HCT116 (cell line): Measurements from ENCODE around the gene TPTE2. TPM values are rescaled to one million over a fixed set of nuclear protein-coding genes. Genes with fewer than 3 reads are reported as not detected.
"Not testable (repeated sequence)": the region's sequence is repeated elsewhere in the genome, so short reads cannot be mapped to it uniquely, and the experiment has no call there.

Experiments
- ATAC-seq: fragments of 200-7000 bp; cut with Tn5 transposase; 2 replicates; pipeline ENCODE4 v1.9.1; 2020; ENCODE audit warnings: mild to moderate bottlenecking, moderate library complexity
- BruUV-seq: library from RNA; stranded (reverse); fragments of 400-500 nt; replicated peaks from 2 replicates; lab custom pipeline; 2021; lab: Mats Ljungman, UMichigan
- CTCF ChIA-PET: fragments of 300-600 bp; sonication (Branson Sonifier 250); formaldehyde crosslinking; loops from one replicate; lab custom pipeline; 2021; ENCODE audit warnings: antibody characterized with exemption; lab: Charles Lee
- POLR2A ChIA-PET: fragments of 300-600, 350-600 bp; sonication (Branson Sonifier 250); formaldehyde crosslinking; loops from one replicate; lab custom pipeline; 2021; ENCODE audit warnings: antibody characterized with exemption; lab: Charles Lee
- RAD21 ChIA-PET, 2 experiments: fragments of 300-600 bp; sonication (Branson Sonifier 250); formaldehyde crosslinking; loops; one replicate each; lab custom pipeline; 2023; ENCODE audit warnings: low total read pairs in 2 of 2; ENCODE audit not compliant: uncharacterized antibody in 2 of 2, unreplicated experiment in 2 of 2, low non-redundant PET in 1 of 2; lab: Charles Lee
- DNase-seq: peaks from one replicate; pipeline ENCODE4 v3.0.0-alpha.2; 2010; ENCODE audit warnings: low read depth, low spot score
- H2AFZ ChIP-seq: fragments of 200-600 bp; shearing (Covaris generic), sonication (generic); 2 replicates; pipeline ENCODE4 v1.6.1; 2017; ENCODE audit warnings: low read depth, mixed run types, mixed read lengths, antibody characterized with exemption, low read length; ENCODE audit not compliant: poor library complexity, severe bottlenecking
- H3K27ac ChIP-seq: 2 replicates; pipeline ENCODE4 v1.5.1; 2012; ENCODE audit warnings: low read depth, low read length
- H3K27me3 ChIP-seq: fragments of 200-600 bp; sonication (generic); 2 replicates; pipeline ENCODE4 v1.6.1; 2016; ENCODE audit warnings: mixed run types, low read length, mixed read lengths; ENCODE audit not compliant: insufficient read depth
- H3K36me3 ChIP-seq, 2 experiments: fragments of 200-500 bp in 1 of 2; fragments of 200-600 bp in 1 of 2; sonication (Bioruptor generic) in 1 of 2; sonication (generic) in 1 of 2; 2 replicates each; pipeline versions ENCODE4 v1.5.1 to v1.6.1; 2014 to 2016; ENCODE audit warnings: low read length in 2 of 2, inconsistent platforms in 1 of 2, mixed read lengths in 1 of 2, mixed run types in 1 of 2; ENCODE audit not compliant: insufficient read depth in 2 of 2, control insufficient read depth in 1 of 2
- H3K4me1 ChIP-seq, 2 experiments: fragments of 200-600 bp in 1 of 2; sonication (generic) in 1 of 2; 2 replicates each; pipeline versions ENCODE4 v1.5.1 to v1.6.1; 2012 to 2017; ENCODE audit warnings: low read length in 2 of 2, inconsistent platforms in 1 of 2, mild to moderate bottlenecking in 1 of 2, mixed read lengths in 1 of 2, mixed run types in 1 of 2, moderate library complexity in 1 of 2; ENCODE audit not compliant: insufficient read depth in 2 of 2, control insufficient read depth in 1 of 2
- H3K4me2 ChIP-seq: fragments of 200-600 bp; sonication (generic); 2 replicates; pipeline ENCODE4 v1.6.1; 2017; ENCODE audit warnings: mixed run types, low read length, mixed read lengths
- H3K4me3 ChIP-seq, 2 experiments: fragments of 200-600 bp in 1 of 2; sonication (generic) in 1 of 2; replicated peaks in 1 of 2; 2 replicates each; pipeline ENCODE4 v1.5.1; 2011 to 2016; ENCODE audit warnings: low read length in 2 of 2, control low read depth in 1 of 2, low read depth in 1 of 2, mild to moderate bottlenecking in 1 of 2, mixed read lengths in 1 of 2, mixed run types in 1 of 2
- H3K79me2 ChIP-seq: fragments of 200-600 bp; sonication (generic); 2 replicates; pipeline ENCODE4 v1.6.1; 2017; ENCODE audit warnings: mild to moderate bottlenecking, mixed run types, low read length, moderate library complexity, mixed read lengths; ENCODE audit not compliant: insufficient read depth
- H3K9ac ChIP-seq: fragments of 200-600 bp; sonication (generic); 2 replicates; pipeline ENCODE4 v1.6.1; 2016; ENCODE audit warnings: low read length, mixed read lengths
- H3K9me2 ChIP-seq: fragments of 200-600 bp; sonication (generic), shearing (Covaris generic); 2 replicates; pipeline ENCODE4 v1.6.1; 2017; ENCODE audit warnings: mixed run types, mild to moderate bottlenecking, moderate library complexity; ENCODE audit not compliant: insufficient read depth
- H3K9me3 ChIP-seq, 2 experiments: fragments of 200-500 bp in 1 of 2; fragments of 200-600 bp in 1 of 2; sonication (Bioruptor generic) in 1 of 2; sonication (generic) in 1 of 2; 2 replicates each; pipeline ENCODE4 v1.6.1; 2014 to 2017; ENCODE audit warnings: low read length in 2 of 2, mixed read lengths in 2 of 2, inconsistent platforms in 1 of 2, low read depth in 1 of 2, mild to moderate bottlenecking in 1 of 2, mixed run types in 1 of 2, moderate library complexity in 1 of 2; ENCODE audit not compliant: control insufficient read depth in 1 of 2, insufficient read depth in 1 of 2
- H4K20me1 ChIP-seq: fragments of 200-600 bp; sonication (generic), shearing (Covaris generic); 2 replicates; pipeline ENCODE4 v1.6.1; 2017; ENCODE audit warnings: mixed run types, mild to moderate bottlenecking, moderate library complexity; ENCODE audit not compliant: insufficient read depth
- intact Hi-C: fragments of 100-400 bp; cut with micrococcal nuclease; formaldehyde crosslinking; loops from 2 replicates; pipeline ENCODE4 v1.10.0; 2022
- total RNA-seq: library from RNA; stranded (reverse); gene quantifications from one replicate; pipeline ENCODE4 v1.2.1, GENCODE V29; 2021; ENCODE audit not compliant: unreplicated experiment

TPTE2 gene
- total RNA-seq, 1 experiment from 2014 or later, result not detected

DNA sequence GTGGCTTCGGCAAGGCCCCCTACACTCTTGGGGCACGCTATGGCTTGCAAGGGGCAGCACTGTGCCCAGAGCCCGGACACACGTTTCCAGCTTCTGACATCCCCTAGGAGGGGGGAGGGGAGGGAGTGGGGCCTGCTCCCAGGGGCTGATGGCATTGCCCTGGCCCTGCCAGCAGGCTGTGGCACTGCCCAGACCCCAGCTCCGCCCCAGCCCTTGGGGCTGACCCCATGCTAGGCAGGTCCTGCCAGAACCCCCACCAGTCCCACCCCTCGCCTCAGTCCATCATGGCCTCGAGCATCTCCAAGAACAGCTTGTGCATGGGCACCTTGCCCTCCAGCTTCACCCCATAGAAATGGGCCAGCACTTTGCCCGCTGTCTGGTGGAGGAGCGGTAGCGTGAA, 1.6 kb downstream of the TPTE2 start:
- not testable (repeated sequence) for ATAC-seq

DNA sequence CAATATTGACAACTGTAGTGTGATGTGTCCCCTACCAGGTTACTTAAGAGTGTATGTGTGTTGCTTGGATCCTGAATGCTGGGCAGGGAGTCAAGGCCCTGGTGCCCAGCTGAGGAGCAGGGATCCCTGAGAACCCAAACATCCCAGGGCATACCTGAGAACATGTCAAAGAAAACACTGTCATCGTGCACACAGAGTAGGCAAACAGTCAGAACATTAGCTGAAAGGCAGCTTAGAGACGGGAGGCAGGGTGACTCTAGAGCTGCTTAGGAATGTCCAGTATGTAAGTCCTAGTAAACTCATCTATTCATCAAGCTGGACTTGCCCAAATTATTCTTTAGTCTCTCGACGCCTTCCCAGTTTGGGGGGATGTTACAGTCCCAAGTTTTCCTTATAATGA, 4.0 kb downstream of the TPTE2 start:
- H4K20me1 ChIP-seq, H3K79me2 ChIP-seq: not testable (repeated sequence)

More for the DNA sequence above, 1.6 kb downstream of the TPTE2 start:
- RAD21 ChIA-PET, DNase-seq, BruUV-seq, H3K27me3 ChIP-seq, H4K20me1 ChIP-seq, H3K9me3 ChIP-seq, H3K36me3 ChIP-seq, H3K79me2 ChIP-seq, H3K4me2 ChIP-seq, intact Hi-C loops, POLR2A ChIA-PET, H3K27ac ChIP-seq, H3K9ac ChIP-seq, H3K4me1 ChIP-seq, H3K4me3 ChIP-seq, H3K9me2 ChIP-seq, CTCF ChIA-PET, H2AFZ ChIP-seq: not testable (repeated sequence)

GRCh38 chr13:19549245-19549644, 12.1 kb downstream of the TPTE2 start:
- H3K9ac ChIP-seq, H3K27me3 ChIP-seq, H3K9me2 ChIP-seq, intact Hi-C loops, H3K4me2 ChIP-seq, H3K79me2 ChIP-seq, BruUV-seq, POLR2A ChIA-PET, H3K4me3 ChIP-seq, CTCF ChIA-PET, RAD21 ChIA-PET, H3K9me3 ChIP-seq, H2AFZ ChIP-seq, H3K4me1 ChIP-seq, H3K27ac ChIP-seq, H4K20me1 ChIP-seq, H3K36me3 ChIP-seq, ATAC-seq, DNase-seq: not testable (repeated sequence)

More for the DNA sequence above, 4.0 kb downstream of the TPTE2 start:
- DNase-seq, POLR2A ChIA-PET, ATAC-seq, H2AFZ ChIP-seq, H3K4me1 ChIP-seq, CTCF ChIA-PET, H3K4me2 ChIP-seq, RAD21 ChIA-PET, H3K9me2 ChIP-seq, H3K9ac ChIP-seq, H3K27me3 ChIP-seq, H3K27ac ChIP-seq, H3K36me3 ChIP-seq, BruUV-seq, H3K9me3 ChIP-seq, H3K4me3 ChIP-seq, intact Hi-C loops: not testable (repeated sequence)

- H3K27me3 ChIP-seq, H2AFZ ChIP-seq, BruUV-seq, H3K9ac ChIP-seq, H3K9me3 ChIP-seq, H3K4me2 ChIP-seq, H3K79me2 ChIP-seq, H3K9me2 ChIP-seq, ATAC-seq, POLR2A ChIA-PET, H3K36me3 ChIP-seq, H3K27ac ChIP-seq, H3K4me3 ChIP-seq, intact Hi-C loops, CTCF ChIA-PET, DNase-seq, H3K4me1 ChIP-seq, H4K20me1 ChIP-seq, RAD21 ChIA-PET: not testable (repeated sequence)
Observed at GRCh38 chr13:19525634-19526033, 35.7 kb downstream of the TPTE2 start.
